GM19397 (cell line): ENCODE data around the gene KLHL14.
"Not testable (repeated sequence)": the region's sequence is repeated elsewhere in the genome, so short reads cannot be mapped to it uniquely, and the experiment has no call there.

Experiments
- ATAC-seq: cut with Tn5 transposase; IDR thresholded peaks from one replicate; pipeline ENCODE4 v1.9.1; 2021; ENCODE audit warnings: mild to moderate bottlenecking, moderate library complexity; ENCODE audit not compliant: unreplicated experiment

KLHL14 gene

DNA sequence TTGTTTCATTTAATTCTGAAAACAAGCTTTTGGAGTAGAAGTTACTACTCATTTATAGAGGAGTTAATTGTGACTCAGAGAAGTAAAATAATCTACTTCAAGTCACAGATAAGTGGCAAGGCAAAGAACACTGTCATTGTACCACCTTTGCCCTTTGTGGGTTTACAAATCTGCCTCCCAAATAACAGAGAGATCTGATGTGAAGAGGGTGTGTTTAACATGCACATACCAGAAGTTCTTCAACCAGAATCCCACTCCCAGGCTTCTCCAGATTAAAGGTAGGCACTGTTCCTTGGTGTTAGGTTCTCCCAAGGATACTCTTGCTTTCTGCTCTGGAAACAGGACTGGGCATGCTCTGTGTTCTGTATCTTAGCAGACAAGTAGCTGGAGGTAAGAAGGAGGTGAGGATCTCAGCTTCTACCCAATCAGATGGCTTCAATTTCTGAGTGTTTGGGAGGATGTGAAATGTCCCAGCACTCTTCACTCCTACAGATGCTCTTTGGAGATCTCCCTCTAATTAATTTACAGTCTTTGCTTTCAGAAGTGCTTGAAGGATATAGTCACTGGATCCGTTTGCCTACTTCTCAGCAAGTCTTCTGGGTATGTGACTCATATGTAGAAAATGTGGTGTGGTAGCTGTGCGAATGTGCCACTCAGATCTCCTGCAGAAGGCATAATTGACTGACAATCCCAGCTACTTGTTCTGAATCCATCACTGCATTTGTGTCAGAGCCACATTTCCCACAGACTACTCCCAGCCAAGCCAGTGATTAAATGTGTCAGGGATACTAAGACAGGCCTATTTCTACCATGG lies 111.1 kb downstream of the KLHL14 start:
- ATAC-seq, result no peak

DNA sequence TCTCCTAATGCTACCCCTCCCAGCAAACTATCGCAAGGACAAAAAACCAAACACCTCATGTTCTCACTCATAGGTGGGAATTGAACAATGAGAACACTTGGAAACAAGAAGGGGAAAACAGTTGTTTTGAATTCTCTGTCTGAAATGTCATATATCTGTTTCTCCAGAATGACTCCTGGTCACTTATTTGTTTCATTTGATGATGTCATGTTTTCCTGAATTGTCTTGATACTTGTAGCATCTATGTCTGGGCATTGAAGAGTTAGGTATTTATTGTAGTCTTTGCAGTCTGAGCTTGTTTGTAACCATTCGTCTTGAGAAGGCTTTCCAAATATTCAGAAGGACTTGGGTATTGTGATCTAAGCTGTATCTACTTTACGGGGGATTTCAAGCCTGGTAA lies 118.3 kb downstream of the KLHL14 start:
- not testable (repeated sequence) for ATAC-seq

DNA sequence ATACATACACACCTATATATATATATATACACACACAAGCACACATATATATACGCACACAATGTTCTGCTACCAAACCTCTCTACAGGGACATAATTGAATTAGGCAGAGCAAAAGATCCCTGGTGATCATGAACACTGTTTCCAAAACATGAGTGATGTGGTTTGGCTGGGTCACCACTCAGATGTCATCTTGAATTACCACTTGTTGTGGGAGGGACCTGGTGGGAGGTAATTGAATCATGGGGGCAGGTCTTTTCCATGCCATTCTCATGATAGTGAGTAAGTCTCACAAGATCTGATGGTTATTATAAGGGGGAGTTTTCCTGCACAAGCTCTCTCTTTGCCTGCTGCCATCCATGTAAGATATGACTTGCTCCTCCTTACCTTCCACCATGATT lies 135.2 kb downstream of the KLHL14 start:
- ATAC-seq, result not testable (repeated sequence)

DNA sequence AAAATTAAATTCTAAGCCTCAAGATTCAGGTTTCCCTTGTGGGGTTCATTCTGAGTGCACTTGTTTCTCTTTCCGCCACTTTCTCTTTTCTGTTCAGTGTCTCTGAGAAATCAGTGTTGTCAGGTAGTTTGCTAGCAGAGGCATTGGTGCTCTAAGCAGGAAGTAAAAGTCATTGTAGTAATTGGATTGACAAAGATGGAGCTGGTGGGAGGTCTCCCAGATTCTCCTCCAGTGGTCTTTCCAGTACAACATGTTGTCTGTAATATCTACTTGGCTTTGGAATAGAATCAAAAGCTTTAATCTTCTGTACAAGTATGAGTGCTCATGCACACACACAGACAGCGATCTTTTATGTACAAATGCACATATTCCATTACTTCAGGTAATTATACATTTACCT lies 135.6 kb downstream of the KLHL14 start:
- no peak for ATAC-seq

DNA sequence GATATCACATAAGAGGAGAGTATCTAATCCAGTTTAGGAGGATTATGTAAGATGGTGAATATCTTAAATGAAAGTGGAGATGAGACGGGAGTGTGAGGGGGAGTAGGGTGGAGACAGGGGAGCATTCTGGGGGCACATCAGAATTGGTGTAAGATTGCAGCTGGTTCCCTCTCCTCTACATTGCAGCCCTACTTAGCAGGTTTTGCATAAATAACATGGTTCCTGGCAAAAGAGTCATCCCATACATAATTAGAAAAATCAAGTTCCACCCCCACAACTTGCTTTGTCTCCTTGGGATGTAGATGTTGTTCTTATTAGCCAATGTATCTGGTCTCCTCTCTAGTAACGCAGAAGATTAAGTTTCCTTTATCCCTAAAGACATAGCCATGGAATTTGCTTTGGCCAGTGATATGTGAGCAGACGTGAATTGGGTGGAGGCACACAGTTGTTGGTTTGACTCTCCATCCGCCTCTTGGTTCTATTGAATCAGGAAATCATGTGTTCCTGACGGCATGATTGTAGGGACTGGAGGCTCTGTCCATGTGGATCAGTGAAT lies 137.9 kb downstream of the KLHL14 start:
- no peak for ATAC-seq

DNA sequence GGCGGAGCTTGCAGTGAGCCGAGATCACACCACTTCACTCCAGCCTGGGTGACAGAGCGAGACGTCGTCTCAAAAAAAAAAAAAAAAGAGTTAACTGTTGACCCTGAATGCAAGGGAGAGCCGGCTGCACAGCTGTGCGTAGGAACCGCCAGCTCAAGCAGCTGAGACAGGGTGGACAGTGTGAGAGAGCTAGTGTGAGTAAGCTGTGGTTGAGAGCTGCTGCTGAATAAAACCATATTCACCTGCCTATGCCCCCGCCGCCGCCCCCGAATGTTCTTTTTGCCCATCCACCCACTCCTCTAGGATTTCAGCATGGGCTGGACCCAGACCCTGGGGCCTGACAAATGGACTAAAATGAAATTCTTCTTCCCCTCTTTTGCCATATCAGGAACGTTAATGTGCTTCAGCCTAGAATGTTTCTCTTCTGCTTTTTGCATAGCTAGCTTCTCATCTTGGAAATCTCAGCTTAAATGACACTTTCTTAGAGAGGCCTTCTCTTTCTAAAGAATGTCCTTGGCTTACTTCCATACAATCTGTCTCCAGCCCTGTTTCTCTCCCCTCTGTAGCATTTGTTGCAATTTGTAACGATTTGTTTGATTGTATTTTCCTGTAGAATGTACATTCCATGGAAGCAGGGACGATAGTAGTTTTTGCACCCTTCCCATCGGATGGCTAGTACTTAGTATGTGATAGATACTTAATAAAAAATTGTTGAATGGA lies 142.7 kb downstream of the KLHL14 start:
- ATAC-seq, result no peak

DNA sequence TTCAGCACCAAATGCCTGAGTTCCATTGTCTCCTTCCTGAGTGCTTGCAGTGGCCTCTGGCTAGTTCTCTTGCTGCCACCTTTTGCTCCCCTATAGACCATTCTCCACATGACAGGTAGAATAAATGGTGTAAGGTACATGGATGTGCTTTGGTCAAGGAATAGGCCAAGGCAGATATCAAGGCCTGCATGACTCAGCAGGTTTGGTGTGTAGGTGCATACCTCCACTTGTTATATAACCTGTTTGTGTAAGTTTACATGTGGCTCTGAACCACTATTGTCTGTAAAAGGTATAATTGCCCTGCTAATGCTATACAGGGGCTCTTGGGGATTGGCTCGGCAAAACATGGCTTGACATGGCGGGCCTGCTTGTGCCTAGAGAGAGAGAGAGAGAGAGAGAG lies 143.5 kb downstream of the KLHL14 start:
- ATAC-seq, result no peak

DNA sequence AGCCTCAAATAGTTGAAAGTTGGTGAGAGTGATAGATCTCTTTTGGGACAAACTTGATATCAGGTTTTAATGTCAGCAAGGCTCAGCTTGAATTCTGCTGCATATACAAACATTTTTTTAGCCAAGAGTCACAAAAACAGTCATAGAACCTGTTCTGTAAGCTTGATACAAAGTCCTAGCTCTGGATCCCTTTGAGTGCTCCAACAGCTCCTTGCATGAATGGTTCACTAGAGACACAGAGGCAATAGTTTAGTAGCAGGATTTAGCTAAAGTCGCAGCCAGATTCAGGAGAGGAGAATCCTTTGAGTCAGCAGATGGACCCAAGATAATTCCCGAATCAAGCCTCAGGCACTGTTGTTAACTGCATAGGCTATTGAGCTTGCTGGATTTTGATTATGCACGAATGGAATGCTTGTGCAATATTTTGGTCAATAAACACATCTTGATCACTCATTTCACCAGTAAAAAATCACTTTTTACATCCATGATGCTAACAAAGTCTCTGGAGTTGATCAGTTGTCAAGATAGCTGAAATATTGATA lies 148.6 kb downstream of the KLHL14 start:
- ATAC-seq, result no peak

DNA sequence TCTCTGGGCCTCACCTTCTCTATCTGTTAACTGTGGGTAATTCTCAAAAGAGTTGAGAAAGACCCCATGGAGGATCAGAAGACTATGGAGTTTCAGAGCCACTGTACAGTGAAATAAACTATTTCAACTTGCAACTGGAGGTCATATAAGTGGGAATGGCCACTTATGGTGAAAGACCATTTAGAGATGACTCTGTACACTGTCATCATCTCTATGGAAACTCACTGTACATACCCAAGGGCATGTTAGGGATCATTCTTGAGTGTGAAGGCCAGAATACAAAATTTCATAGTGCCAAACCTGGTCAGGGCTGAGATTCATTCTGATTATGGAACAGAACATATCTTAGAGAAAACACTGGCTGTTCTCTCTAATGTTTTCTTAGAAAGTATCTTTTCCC lies 149.3 kb downstream of the KLHL14 start:
- ATAC-seq, result no peak
